Measurements from ENCODE around the gene IGFBP5. TPM values are rescaled to one million over a fixed set of nuclear protein-coding genes. Genes with fewer than 3 reads are reported as not detected.
A peak's percentile ranks its signal among the peaks of the same experiment; 100 is the strongest.

Gene IGFBP5
- total RNA-seq, 4 donors from 2014 or later: 27.7 to 460 (median 134) TPM

GRCh38 chr2:216676630-216677029, 18.7 kb downstream of the IGFBP5 start:
- intact Hi-C loops (cut with DNase I; ENCODE audit: low total_unique reads): no loop called here
- TF ChIP-seq POLR2A (IDR thresholded peaks at IDR 0.05) (no peak), CTCF (IDR thresholded peaks at IDR 0.05) (no peak)
- whole genome bisulfite sequencing, 2 donors: 78 to 88% methylated on average over 17 of the region's 17 CpGs
- no peak overlapping the region for H3K4me3 ChIP-seq (ENCODE audit: low read depth, poor library complexity, severe bottlenecking)
- peak in 1 of 2 donors; percentile 77 for DNase-seq (ENCODE audit: low spot score in 2 of 2)

GRCh38 chr2:216674376-216674775, 21.0 kb downstream of the IGFBP5 start:
- no peak overlapping the region for H3K4me3 ChIP-seq (ENCODE audit: low read depth, poor library complexity, severe bottlenecking)
- WGBS, 2 donors: 84 to 88% methylated on average over 9 of the region's 9 CpGs
- intact Hi-C loops (cut with DNase I; ENCODE audit: low total_unique reads): no loop called here
- DNase-seq (ENCODE audit: low spot score in 2 of 2): no peak
- TF ChIP-seq CTCF (IDR thresholded peaks at IDR 0.05) (no peak), POLR2A (IDR thresholded peaks at IDR 0.05) (no peak)

- intact Hi-C loops (cut with DNase I; ENCODE audit: low total_unique reads): no loop called here
- no peak overlapping the region for H3K4me3 ChIP-seq (ENCODE audit: low read depth, poor library complexity, severe bottlenecking)
- no peak for TF ChIP-seq POLR2A (IDR thresholded peaks at IDR 0.05)
- TF ChIP-seq CTCF (IDR thresholded peaks at IDR 0.05): no peak
- WGBS, 2 donors: 86 to 90% methylated on average over 9 of the region's 9 CpGs
- DNase-seq (ENCODE audit: low spot score in 2 of 2): no peak
These were observed 21.7 kb downstream of the IGFBP5 start for GRCh38 chr2:216673609-216674008.

GRCh38 chr2:216673021-216673420, 22.3 kb downstream of the IGFBP5 start:
- DNase-seq (ENCODE audit: low spot score in 2 of 2): no peak
- 87 to 91% methylated on average over 10 of the region's 10 CpGs for WGBS, 2 donors
- H3K4me3 ChIP-seq (ENCODE audit: low read depth, poor library complexity, severe bottlenecking): no peak overlapping the region
- intact Hi-C loops (cut with DNase I; ENCODE audit: low total_unique reads): no loop called here
- TF ChIP-seq POLR2A (IDR thresholded peaks at IDR 0.05) (no peak), CTCF (IDR thresholded peaks at IDR 0.05) (no peak)

- DNase-seq (ENCODE audit: low spot score in 2 of 2): no peak
- intact Hi-C loops (cut with DNase I; ENCODE audit: low total_unique reads): no loop called here
- H3K4me3 ChIP-seq (ENCODE audit: low read depth, poor library complexity, severe bottlenecking): no peak overlapping the region
- TF ChIP-seq POLR2A (IDR thresholded peaks at IDR 0.05) (no peak), CTCF (IDR thresholded peaks at IDR 0.05) (no peak)
- 75 to 82% methylated on average over 10 of the region's 10 CpGs for WGBS, 2 donors
These were observed 22.9 kb downstream of the IGFBP5 start for GRCh38 chr2:216672466-216672865.

GRCh38 chr2:216671791-216672343, 23.5 kb downstream of the IGFBP5 start:
- 75 to 76% methylated on average over 12 of the region's 12 CpGs for WGBS, 2 donors
- DNase-seq (ENCODE audit: low spot score in 2 of 2): no peak
- intact Hi-C loops (cut with DNase I; ENCODE audit: low total_unique reads): no loop called here
- TF ChIP-seq CTCF (IDR thresholded peaks at IDR 0.05) (no peak), POLR2A (IDR thresholded peaks at IDR 0.05) (no peak)
- H3K4me3 ChIP-seq (ENCODE audit: low read depth, poor library complexity, severe bottlenecking): no peak overlapping the region

All from lower leg skin (tissue), 4 donors.